GM19035 (cell line): ENCODE measurements around the gene SYTL3.

ENCODE experiments used
- ATAC-seq: cut with Tn5 transposase; IDR thresholded peaks from one replicate; pipeline ENCODE4 v1.9.1; 2021; ENCODE audit not compliant: unreplicated experiment

Gene SYTL3

DNA sequence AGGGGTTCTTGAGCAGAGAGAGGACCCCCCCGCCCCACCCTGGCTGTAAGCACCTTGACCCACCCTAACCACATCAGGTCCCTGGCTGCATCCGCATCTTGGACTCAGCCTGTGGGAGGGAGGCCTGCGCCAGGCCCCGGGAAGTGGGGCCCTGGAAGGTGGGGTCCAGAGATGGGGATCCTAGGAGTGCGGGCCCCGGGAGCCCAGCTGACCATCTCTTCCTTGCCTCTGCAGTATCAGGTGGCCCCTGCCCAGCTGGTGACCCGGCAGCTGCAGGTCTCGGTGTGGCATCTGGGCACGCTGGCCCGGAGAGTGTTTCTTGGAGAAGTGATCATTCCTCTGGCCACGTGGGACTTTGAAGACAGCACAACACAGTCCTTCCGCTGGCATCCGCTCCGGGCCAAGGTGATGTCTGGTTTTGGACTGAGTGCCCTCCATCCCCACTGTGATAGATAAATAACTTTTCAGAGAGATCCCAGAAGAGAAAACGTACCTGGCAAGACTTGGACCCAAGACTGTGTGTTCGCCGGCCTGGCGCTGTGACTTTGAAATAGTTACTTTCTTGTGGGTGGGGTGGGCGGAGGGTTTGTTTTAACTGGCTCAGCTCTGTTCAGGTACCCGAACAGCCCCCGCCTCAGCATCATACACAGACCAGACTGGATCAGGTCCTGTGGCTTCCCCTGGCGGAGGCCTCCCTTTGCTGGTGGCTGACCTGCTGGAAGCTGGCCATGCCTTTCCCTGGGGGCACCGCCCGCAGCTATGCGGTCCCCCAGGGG lies 107.3 kb downstream of the SYTL3 start:
- no peak for ATAC-seq

DNA sequence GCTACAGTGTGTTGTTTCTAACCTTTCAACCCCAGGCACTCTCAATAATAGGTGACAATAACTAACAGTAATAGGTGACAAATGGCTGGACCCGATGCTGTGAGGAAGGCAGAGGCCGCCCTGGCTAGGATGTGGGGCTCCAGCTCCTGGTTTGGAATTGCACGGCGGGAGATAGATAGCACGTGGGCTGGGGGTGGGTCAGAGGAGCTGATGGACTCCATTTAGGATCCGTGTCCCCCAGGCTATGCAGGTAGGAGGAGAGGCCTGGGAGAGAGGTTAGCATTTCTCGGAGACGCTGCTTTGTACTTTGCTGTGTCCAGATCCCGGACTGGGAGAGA lies 107.9 kb downstream of the SYTL3 start:
- no peak for ATAC-seq

GRCh38 chr6:158758451-158758860 lies 108.6 kb downstream of the SYTL3 start:
- ATAC-seq = no peak

- ATAC-seq = no peak
Measured at GRCh38 chr6:158758941-158759479, 109.2 kb downstream of the SYTL3 start.

- no peak for ATAC-seq
Measured at GRCh38 chr6:158759966-158760617, 110.2 kb downstream of the SYTL3 start.

DNA sequence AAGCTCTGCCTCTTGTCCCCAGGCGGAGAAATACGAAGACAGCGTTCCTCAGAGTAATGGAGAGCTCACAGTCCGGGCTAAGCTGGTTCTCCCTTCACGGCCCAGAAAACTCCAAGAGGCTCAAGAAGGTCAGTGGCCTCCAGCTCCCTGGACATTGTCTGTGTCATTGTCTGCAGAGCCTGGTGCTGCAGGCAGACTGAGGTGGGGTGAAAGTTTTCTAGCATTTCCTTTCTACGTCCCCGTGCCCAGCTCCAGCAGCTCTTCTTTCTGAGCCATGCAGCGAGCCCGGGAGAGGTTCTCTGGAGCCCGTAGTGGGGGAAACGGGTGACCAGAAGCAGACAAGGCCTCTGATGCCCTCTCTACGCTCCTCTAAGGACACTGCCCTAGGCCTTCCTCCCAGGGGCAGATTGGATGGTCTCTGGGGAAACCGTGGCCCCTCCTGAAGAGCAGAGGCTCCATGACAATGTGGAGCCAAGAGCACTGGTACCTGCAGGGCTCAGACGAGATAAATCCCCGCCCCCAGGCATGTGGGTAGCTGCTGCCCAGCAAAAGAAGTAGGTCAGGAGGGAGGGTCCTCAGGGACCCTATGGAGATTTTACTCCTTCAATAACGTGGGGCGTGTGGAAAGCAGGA lies 110.9 kb downstream of the SYTL3 start:
- ATAC-seq = no peak

- no peak for ATAC-seq
Measured at GRCh38 chr6:158761746-158762145, 111.9 kb downstream of the SYTL3 start.

DNA sequence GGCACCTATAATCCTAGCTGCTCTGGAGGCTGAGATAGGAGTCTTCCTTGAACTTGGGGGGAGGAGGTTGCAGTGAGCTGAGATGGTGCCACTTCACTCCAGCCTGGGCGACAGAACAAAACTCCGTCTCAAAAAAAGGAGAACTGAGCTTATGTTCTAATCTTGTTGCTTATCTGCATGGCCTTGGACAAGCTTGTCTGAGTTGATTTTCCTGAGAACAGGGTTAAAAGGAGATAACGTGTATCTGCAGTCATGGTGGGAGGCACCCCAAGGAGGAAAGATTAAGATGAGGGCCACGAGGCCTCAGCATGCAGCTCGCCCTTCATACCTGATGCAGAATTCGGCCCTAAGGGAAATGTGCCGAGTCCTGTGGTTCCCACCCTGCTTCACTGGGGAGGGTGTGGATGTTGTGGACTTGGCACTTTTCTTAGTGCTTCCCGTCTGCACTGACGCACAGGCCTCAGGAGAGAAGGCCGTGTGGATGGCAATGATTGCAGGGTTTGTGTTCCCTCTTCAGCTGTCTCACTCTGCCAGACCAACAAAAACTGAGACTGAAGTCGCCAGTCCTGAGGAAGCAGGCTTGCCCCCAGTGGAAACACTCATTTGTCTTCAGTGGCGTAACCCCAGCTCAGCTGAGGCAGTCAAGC lies 113.1 kb downstream of the SYTL3 start:
- no peak for ATAC-seq

- ATAC-seq = no peak
Measured at GRCh38 chr6:158763434-158764182, 113.8 kb downstream of the SYTL3 start.

DNA sequence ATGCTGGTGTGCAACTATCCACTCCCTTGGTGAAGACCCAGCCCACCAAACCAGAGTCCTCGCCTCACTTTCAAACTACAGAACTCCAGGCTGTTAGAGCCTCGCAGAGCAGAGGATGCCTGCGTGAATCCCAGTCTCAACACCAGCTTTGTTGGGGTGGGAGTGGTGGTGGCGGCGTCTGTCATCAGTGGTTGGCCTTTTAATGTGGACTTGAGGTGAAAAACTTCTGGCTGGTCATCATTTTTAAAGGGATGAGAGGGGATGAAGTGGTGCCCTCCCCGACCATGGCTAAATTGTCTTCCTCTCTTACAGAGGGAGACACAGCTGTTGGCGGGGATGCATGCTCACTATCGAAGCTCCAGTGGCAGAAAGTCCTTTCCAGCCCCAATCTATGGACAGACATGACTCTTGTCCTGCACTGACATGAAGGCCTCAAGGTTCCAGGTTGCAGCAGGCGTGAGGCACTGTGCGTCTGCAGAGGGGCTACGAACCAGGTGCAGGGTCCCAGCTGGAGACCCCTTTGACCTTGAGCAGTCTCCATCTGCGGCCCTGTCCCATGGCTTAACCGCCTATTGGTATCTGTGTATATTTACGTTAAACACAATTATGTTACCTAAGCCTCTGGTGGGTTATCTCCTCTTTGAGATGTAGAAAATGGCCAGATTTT lies 114.5 kb downstream of the SYTL3 start:
- ATAC-seq = no peak

DNA sequence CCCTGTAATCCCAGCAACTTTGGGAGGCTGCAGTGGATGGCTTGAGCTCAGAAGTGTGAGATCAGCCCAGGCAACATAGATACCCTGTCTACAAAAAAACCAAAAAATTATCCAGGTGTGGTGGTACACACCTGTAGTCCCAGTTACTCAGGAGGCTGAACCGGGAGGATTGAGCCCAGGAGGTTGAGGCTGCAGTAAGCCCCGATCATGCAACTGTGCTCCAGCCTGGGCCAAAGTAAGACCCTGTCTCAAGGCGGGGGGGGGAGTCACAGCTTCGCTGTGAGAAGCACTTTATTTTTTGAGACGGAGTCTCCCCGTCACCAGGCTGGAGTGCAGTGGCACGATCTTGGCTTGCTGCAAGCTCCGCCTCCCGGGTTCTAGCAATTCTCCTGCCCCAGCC lies 115.1 kb downstream of the SYTL3 start:
- no peak for ATAC-seq

DNA sequence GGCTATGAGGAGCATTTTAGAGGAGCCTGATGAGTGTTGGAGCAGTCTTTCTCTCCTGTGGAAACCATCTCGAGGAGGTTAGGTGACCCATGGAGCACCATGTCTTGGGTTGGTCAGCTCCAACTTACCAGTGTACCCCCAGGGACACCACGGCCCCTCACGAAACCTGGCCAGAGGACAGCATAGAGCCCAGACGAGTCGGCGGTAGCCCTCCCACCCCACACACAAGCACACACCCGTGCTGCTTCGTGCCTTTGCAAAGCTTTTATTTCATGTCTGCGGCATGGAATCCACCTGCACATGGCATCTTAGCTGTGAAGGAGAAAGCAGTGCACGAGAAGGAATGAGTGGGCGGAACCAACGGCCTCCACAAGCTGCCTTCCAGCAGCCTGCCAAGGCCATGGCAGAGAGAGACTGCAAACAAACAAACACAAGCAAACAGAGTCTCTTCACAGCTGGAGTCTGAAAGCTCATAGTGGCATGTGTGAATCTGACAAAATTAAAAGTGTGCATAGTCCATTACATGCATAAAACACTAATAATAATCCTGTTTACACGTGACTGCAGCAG lies 115.7 kb downstream of the SYTL3 start:
- no peak for ATAC-seq

- no peak for ATAC-seq
Measured at GRCh38 chr6:158766621-158767455, 117.0 kb downstream of the SYTL3 start.

DNA sequence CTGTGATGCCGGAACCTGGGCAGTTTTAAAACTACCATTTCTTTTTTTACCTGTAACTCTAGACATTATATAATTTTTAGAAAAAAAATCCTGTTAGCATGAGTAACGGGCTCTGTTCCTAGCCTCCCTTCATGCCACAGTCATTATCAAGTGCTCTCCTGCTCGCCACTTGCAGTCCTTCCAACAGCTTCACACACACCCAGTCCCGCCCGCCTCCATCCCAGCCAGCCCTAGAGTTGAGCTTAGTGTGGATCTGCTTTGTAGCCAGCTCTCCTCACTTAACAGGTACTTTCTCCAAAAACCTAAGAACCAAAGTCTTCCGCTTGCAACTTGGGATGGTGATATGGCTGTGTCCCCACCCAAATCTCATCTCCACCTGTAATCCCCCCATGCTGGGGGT lies 117.9 kb downstream of the SYTL3 start:
- no peak for ATAC-seq

- ATAC-seq = no peak
Measured at GRCh38 chr6:158768436-158768835, 118.6 kb downstream of the SYTL3 start.

DNA sequence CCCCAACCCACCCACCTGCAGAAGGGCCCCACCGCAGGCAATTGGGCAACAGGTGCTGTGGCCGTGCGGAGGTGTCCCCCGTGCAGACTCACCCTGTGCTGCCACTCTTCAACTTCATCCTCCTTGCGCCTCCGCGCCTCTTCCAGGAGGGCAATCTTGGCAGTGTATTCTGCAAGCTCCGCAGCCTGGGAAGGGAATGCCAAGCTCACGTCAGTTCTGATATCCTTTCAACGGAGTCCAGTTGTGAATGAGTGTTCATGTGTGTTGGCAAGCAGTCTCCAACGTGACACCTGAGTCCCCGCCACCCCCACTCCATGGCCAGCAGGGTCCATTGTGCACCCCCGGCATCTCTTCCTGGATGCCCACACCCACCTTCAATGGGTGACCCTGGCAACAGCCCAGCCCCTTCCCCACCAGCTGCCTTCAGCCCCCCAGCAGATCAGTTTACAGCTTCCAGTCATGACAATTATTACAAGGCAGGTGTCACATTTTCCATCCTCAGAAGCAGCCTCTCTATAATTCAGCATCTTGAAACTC lies 119.4 kb downstream of the SYTL3 start:
- no peak for ATAC-seq

DNA sequence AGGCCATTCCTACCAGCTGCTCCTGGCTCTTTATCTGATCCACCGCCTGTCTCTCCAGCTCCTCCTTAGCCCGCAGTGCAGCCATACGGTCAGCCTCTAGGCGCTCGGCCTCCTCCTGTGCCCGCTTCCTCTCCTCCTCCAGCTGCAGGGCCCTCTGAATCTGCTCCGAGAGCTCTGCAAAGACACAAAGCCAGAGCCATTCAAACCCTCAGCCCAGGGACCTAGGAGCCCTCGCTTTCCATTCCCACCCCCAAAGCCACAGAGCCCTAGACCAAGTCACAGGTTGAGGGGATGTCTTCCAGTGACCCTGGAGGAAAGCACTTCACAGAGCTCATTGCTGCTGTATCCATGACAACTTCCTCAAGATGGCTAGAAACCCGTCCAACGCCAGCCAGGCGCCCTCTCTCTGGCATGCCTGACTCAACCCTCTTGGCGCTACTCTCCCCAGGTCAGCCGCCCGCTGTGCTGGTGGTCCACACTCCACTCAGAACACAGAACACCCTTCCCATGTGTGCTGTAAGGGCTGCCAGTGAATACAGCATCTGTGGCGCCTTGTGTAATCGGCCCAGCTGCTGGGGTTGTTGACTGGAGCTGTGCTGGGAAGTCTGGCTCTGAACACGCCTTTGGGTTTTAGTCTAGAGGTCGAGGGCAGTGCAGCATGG lies 120.0 kb downstream of the SYTL3 start:
- ATAC-seq = no peak
